BLaER1 treated with 17β-estradiol and CSF1 and Interleukin-3, amounts not matched to agents 10 nM and 100 nM (cell line): ENCODE measurements around the gene ZNF366.

Experiments
- H3K27ac ChIP-seq, 11 experiments: shearing (Covaris generic); formaldehyde crosslinking; 2 replicates each; pipeline ENCODE4 v1.8.1; 2022
- H3K27me3 ChIP-seq, 11 experiments: shearing (Covaris generic); formaldehyde crosslinking; 2 replicates each; pipeline ENCODE4 v1.8.1; 2022
- H3K36me3 ChIP-seq, 11 experiments: shearing (Covaris generic); formaldehyde crosslinking; 2 replicates each; pipeline ENCODE4 v1.8.1; 2022
- H3K4me1 ChIP-seq, 10 experiments: shearing (Covaris generic); formaldehyde crosslinking; 2 replicates each; pipeline ENCODE4 v1.8.1; 2022
- H3K4me2 ChIP-seq, 11 experiments: shearing (Covaris generic); formaldehyde crosslinking; 2 replicates each; pipeline ENCODE4 v1.8.1; 2022
- H3K4me3 ChIP-seq, 10 experiments: shearing (Covaris generic); formaldehyde crosslinking; 2 replicates each; pipeline ENCODE4 v1.8.1; 2022
- H3K9ac ChIP-seq, 11 experiments: shearing (Covaris generic); formaldehyde crosslinking; 2 replicates each; pipeline ENCODE4 v1.8.1; 2022
- H3K9me3 ChIP-seq, 11 experiments: shearing (Covaris generic); formaldehyde crosslinking; replicated peaks in 1 of 11; 2 replicates each; pipeline ENCODE4 v1.8.1; 2022
- H4K20me1 ChIP-seq, 11 experiments: shearing (Covaris generic); formaldehyde crosslinking; 2 replicates each; pipeline ENCODE4 v1.8.1; 2022
- Cebpa-rat ChIP-seq, 11 experiments: shearing (Covaris generic); IDR thresholded peaks; 2 replicates each; pipeline ENCODE4 v1.8.1; 2022

Gene ZNF366

GRCh38 chr5:72505016-72505415 is 2.2 kb downstream of the ZNF366 start:
- H3K9ac ChIP-seq: no peak overlapping the region
- no peaks in the 10 kb centered on the region for H3K27me3 ChIP-seq
- peak overlapping the region in 6 of 11 experiments; percentile 67 to 89 (median 78); a peak in 11 of 22 replicates for H3K4me2 ChIP-seq
- no peak for TF ChIP-seq Cebpa-rat (IDR thresholded peaks at IDR 0.05)
- H3K4me3 ChIP-seq: no peak overlapping the region
- peaks cover 18 to 69% (median 54%) of the 10 kb centered on the region in 10 experiments for H3K4me1 ChIP-seq
- no peaks in the 10 kb centered on the region for H3K36me3 ChIP-seq
- H4K20me1 ChIP-seq: no peaks in the 10 kb centered on the region
- H3K27ac ChIP-seq: peak overlapping the region in 2 of 11 experiments; percentile 51 to 56; a peak in 4 of 22 replicates
- 0 out of 22 replicates have a peak, but pooled peaks cover 0 to 8% (median 0%) of the 10 kb centered on the region in 11 experiments for H3K9me3 ChIP-seq

GRCh38 chr5:72503888-72504491 is 3.2 kb downstream of the ZNF366 start:
- peaks cover 18 to 59% (median 51%) of the 10 kb centered on the region in 10 experiments for H3K4me1 ChIP-seq
- H3K9ac ChIP-seq: peak overlapping the region in 2 of 11 experiments; percentile 21 to 37; a peak in 2 of 22 replicates

GRCh38 chr5:72501488-72501887 is 5.7 kb downstream of the ZNF366 start:
- no peaks in the 10 kb centered on the region for H4K20me1 ChIP-seq
- no peaks in the 10 kb centered on the region for H3K9me3 ChIP-seq
- peaks cover 0 to 34% (median 26%) of the 10 kb centered on the region in 10 experiments; a peak in 15 of 20 replicates for H3K4me1 ChIP-seq
- H3K36me3 ChIP-seq: no peaks in the 10 kb centered on the region
- H3K27me3 ChIP-seq: no peaks in the 10 kb centered on the region
- H3K4me3 ChIP-seq: no peak overlapping the region
- H3K4me2 ChIP-seq: no peak overlapping the region
- no peak overlapping the region for H3K27ac ChIP-seq
- no peak for TF ChIP-seq Cebpa-rat (IDR thresholded peaks at IDR 0.05)
- H3K9ac ChIP-seq: no peak overlapping the region

More at GRCh38 chr5:72503888-72504491, 3.2 kb downstream of the ZNF366 start:
- peak overlapping the region in 4 of 11 experiments; percentile 17 to 56 (median 49); a peak in 8 of 22 replicates for H3K27ac ChIP-seq
- H3K9me3 ChIP-seq: no peaks in the 10 kb centered on the region
- no peaks in the 10 kb centered on the region for H3K27me3 ChIP-seq
- H4K20me1 ChIP-seq: no peaks in the 10 kb centered on the region
- no peak for TF ChIP-seq Cebpa-rat (IDR thresholded peaks at IDR 0.05)
- H3K4me3 ChIP-seq: no peak overlapping the region
- no peaks in the 10 kb centered on the region for H3K36me3 ChIP-seq
- peak overlapping the region in 8 of 11 experiments; percentile 22 to 89 (median 72); a peak in 14 of 22 replicates for H3K4me2 ChIP-seq

GRCh38 chr5:72499730-72500129 is 7.5 kb downstream of the ZNF366 start:
- Histone ChIP-seq H3K27me3 (no peaks in the 10 kb centered on the region), H3K9ac (no peak overlapping the region), H3K4me2 (no peak overlapping the region), H3K27ac (no peak overlapping the region), H3K9me3 (no peaks in the 10 kb centered on the region), H4K20me1 (no peaks in the 10 kb centered on the region), H3K4me1 (peaks cover 0 to 17% (median 14%) of the 10 kb centered on the region in 10 experiments; a peak in 14 of 20 replicates), H3K4me3 (no peak overlapping the region), H3K36me3 (no peaks in the 10 kb centered on the region)
- no peak for TF ChIP-seq Cebpa-rat (IDR thresholded peaks at IDR 0.05)

- no peak overlapping the region for H3K27ac ChIP-seq
- no peaks in the 10 kb centered on the region for H3K27me3 ChIP-seq
- H3K4me3 ChIP-seq: no peak overlapping the region
- no peaks in the 10 kb centered on the region for H4K20me1 ChIP-seq
- H3K36me3 ChIP-seq: no peaks in the 10 kb centered on the region
- no peak overlapping the region for H3K9ac ChIP-seq
- no peak overlapping the region for H3K4me2 ChIP-seq
- peaks cover 0 to 10% (median 7%) of the 10 kb centered on the region in 10 experiments; a peak in 14 of 20 replicates for H3K4me1 ChIP-seq
- TF ChIP-seq Cebpa-rat (IDR thresholded peaks at IDR 0.05): no peak
- H3K9me3 ChIP-seq: no peaks in the 10 kb centered on the region
These were observed 8.1 kb downstream of the ZNF366 start for GRCh38 chr5:72499090-72499489.

DNA sequence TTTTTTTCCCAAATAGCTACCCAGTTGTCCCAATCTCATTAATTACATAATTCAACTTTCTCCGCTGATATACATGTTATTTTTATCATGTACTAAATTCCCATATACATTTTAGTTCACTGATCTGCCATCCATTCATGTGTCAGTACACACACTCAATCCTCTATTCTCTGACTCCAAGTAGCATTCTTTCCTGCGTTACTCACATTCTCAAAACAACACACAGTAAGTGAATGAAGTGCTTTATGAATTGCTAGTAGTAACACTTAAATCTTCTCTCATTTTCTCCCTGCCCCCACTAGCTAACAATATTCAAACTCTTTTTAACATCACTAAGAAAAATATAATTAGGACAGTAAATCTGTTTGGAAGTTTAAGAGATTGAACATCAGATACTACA is 8.9 kb downstream of the ZNF366 start:
- no peak overlapping the region for H3K9ac ChIP-seq
- H3K27ac ChIP-seq: no peak overlapping the region

DNA sequence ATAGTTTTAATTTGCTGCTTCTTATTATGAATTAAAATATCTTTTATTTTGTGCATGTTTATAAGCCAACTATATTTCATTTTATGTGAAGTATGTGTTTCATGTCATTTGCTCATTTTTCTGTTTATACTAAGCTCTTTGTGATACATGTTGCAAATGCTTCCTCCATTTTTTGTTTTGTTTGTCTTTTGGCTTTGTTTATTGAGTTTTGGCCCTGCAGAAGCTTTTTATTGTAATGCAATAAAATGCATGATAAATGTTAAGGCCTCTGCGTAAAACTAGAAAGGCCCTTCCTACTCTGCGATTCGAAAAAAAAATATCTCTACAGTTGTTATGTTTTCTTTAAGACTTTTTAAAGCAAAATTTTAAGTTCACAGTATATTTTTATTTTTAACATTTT is 9.4 kb downstream of the ZNF366 start:
- Histone ChIP-seq H3K27me3 (no peaks in the 10 kb centered on the region), H3K4me1 (no peaks in the 10 kb centered on the region), H3K4me2 (no peak overlapping the region), H3K27ac (no peak overlapping the region), H3K9ac (no peak overlapping the region), H4K20me1 (no peaks in the 10 kb centered on the region), H3K36me3 (no peaks in the 10 kb centered on the region), H3K4me3 (no peak overlapping the region), H3K9me3 (no peaks in the 10 kb centered on the region)
- TF ChIP-seq Cebpa-rat (IDR thresholded peaks at IDR 0.05): no peak

More for the DNA sequence above, 8.9 kb downstream of the ZNF366 start:
- Histone ChIP-seq H4K20me1 (no peaks in the 10 kb centered on the region), H3K36me3 (no peaks in the 10 kb centered on the region), H3K4me2 (no peak overlapping the region), H3K4me3 (no peak overlapping the region), H3K4me1 (peaks cover 0 to 2% (median 0%) of the 10 kb centered on the region in 10 experiments; a peak in 7 of 20 replicates), H3K9me3 (no peaks in the 10 kb centered on the region), H3K27me3 (no peaks in the 10 kb centered on the region)
- TF ChIP-seq Cebpa-rat (IDR thresholded peaks at IDR 0.05): no peak

DNA sequence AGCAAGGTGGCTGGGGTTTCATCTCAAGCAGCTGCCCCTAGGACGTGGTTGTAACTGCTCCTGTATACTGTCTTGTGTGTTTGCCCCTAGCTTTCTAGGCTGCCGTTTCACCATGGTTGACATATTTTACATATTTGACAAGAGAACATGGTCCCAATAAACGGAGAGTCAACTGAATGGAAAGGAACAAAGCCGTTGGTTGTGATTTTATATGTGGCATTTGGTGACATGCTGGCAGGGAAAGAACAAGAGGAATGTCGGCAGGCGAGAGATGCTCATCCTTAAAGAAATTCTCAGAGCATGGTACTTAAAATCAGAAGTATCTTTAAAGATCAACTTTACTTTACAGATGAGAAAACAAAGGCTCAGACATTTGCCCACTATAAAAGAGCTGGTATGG is 11.8 kb downstream of the ZNF366 start:
- Histone ChIP-seq H3K4me1 (peaks cover 0 to 11% (median under 1%) of the 10 kb centered on the region in 10 experiments; a peak in 7 of 20 replicates), H3K9ac (no peak overlapping the region), H3K9me3 (no peaks in the 10 kb centered on the region), H3K4me3 (no peak overlapping the region), H3K27me3 (no peaks in the 10 kb centered on the region), H3K36me3 (no peaks in the 10 kb centered on the region), H3K4me2 (no peak overlapping the region), H3K27ac (no peak overlapping the region), H4K20me1 (no peaks in the 10 kb centered on the region)
- TF ChIP-seq Cebpa-rat (IDR thresholded peaks at IDR 0.05): no peak

DNA sequence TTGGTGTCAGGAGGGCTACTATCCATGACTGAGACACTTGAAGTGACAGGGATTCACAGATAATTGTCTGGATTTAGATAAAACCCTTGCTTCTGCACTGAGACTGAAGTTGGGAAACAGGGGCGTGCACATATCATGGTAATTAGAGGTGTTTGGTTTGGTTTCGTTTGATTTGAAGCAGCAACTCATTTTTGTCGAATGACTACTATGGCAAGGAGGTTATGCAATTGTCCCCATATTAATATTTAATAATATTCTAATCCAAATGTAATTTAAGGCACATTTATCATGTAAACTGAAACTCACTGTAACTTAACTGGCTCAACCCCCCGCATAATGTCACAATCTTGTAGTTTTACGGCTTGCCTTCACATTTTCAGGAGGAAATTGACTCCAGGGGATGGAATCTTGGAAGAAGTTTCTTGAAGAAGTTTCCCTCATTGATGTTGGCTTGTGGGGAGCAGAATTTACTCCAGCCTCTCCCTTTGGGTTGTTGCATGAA is 12.5 kb downstream of the ZNF366 start:
- no peak overlapping the region for H3K4me2 ChIP-seq
- no peaks in the 10 kb centered on the region for H3K9me3 ChIP-seq
- no peak overlapping the region for H3K4me3 ChIP-seq
- no peaks in the 10 kb centered on the region for H3K36me3 ChIP-seq
- no peak for TF ChIP-seq Cebpa-rat (IDR thresholded peaks at IDR 0.05)
- H3K4me1 ChIP-seq: peaks cover 0 to 18% (median 5%) of the 10 kb centered on the region in 10 experiments; a peak in 10 of 20 replicates
- no peak overlapping the region for H3K9ac ChIP-seq
- H3K27me3 ChIP-seq: no peaks in the 10 kb centered on the region
- H3K27ac ChIP-seq: no peak overlapping the region
- H4K20me1 ChIP-seq: no peaks in the 10 kb centered on the region
